ENCODE measurements around the gene WNT10A.

DNA sequence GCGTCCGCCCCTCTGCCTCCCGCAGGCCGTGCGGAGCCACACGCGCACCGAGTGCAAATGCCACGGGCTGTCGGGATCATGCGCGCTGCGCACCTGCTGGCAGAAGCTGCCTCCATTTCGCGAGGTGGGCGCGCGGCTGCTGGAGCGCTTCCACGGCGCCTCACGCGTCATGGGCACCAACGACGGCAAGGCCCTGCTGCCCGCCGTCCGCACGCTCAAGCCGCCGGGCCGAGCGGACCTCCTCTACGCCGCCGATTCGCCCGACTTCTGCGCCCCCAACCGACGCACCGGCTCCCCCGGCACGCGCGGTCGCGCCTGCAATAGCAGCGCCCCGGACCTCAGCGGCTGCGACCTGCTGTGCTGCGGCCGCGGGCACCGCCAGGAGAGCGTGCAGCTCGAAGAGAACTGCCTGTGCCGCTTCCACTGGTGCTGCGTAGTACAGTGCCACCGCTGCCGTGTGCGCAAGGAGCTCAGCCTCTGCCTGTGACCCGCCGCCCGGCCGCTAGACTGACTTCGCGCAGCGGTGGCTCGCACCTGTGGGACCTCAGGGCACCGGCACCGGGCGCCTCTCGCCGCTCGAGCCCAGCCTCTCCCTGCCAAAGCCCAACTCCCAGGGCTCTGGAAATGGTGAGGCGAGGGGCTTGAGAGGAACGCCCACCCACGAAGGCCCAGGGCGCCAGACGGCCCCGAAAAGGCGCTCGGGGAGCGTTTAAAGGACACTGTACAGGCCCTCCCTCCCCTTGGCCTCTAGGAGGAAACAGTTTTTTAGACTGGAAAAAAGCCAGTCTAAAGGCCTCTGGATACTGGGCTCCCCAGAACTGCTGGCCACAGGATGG, 7.1 kb upstream of the WNT10A start:
- no peak for TF ChIP-seq CTCF (IDR thresholded peaks at IDR 0.05)
- TF ChIP-seq ZFX (IDR thresholded peaks at IDR 0.05; ENCODE audit: borderline replicate concordance), result no peak

Data from 22Rv1 (cell line).